Gastroesophageal sphincter (tissue), 4 donors: ENCODE data around the gene RNF224. TPM values are rescaled to one million over a fixed set of nuclear protein-coding genes. Genes with fewer than 3 reads are reported as not detected.

Experiments used
- ATAC-seq: fragments of 150-250 bp; one replicate; pipeline ENCODE4 v1.9.1; 2016; ENCODE audit warnings: mild to moderate bottlenecking, moderate library complexity
- H3K27ac ChIP-seq, 4 donors: fragments of 200-600 bp; sonication (generic) in 3 of 4; 1 replicate in 3 of 4; 2 replicates in 1 of 4; pipeline ENCODE4 v1.5.1; 2016 to 2019
- H3K27me3 ChIP-seq: fragments of 200-600 bp; sonication (generic); one replicate; pipeline ENCODE4 v1.5.1; 2019
- H3K36me3 ChIP-seq, 2 donors: fragments of 200-600 bp; sonication (generic); one replicate each; pipeline ENCODE4 v1.5.1; 2019; ENCODE audit warnings: control low read depth in 1 of 2
- H3K4me1 ChIP-seq, 3 donors: fragments of 200-600 bp; sonication (generic); 1 replicate in 2 of 3; 2 replicates in 1 of 3; pipeline ENCODE4 v1.5.1; 2016 to 2019; ENCODE audit warnings: control low read depth in 2 of 3
- H3K4me3 ChIP-seq, 2 donors: fragments of 200-600 bp; sonication (generic); one replicate each; pipeline ENCODE4 v1.5.1; 2019; ENCODE audit warnings: mild to moderate bottlenecking in 1 of 2, moderate library complexity in 1 of 2
- H3K9me3 ChIP-seq, 3 donors: fragments of 200-600 bp; sonication (generic); one replicate each; pipeline ENCODE4 v1.5.1; 2017 to 2019; ENCODE audit warnings: control low read depth in 2 of 3
- CTCF ChIP-seq, 4 experiments: fragments of 200-600 bp in 2 of 4; fragments of 450-650 bp in 2 of 4; sonication (generic) in 1 of 4; IDR thresholded peaks; one replicate each; pipeline ENCODE4 v1.5.1; 2017 to 2019; ENCODE audit warnings: antibody characterized with exemption in 4 of 4, mild to moderate bottlenecking in 2 of 4, moderate library complexity in 2 of 4
- EP300 ChIP-seq: sonication (generic); formaldehyde crosslinking; IDR thresholded peaks from one replicate; pipeline ENCODE4 v1.6.1; 2017; ENCODE audit warnings: antibody characterized with exemption, mild to moderate bottlenecking
- POLR2A ChIP-seq, 2 donors: fragments of 450-650 bp; IDR thresholded peaks; one replicate each; pipeline ENCODE4 v1.6.1; 2017; ENCODE audit warnings: antibody characterized with exemption in 2 of 2, mild to moderate bottlenecking in 2 of 2, moderate library complexity in 1 of 2
- POLR2AphosphoS5 ChIP-seq: sonication (generic); formaldehyde crosslinking; IDR thresholded peaks from one replicate; pipeline ENCODE4 v1.6.1; 2017; ENCODE audit warnings: antibody characterized with exemption
- WGBS, 2 donors: methylation state at CpG; one replicate each; pipeline ENCODE4 v1.1.5; 2018; ENCODE audit warnings: low coverage in 1 of 2; 5-methylcytosine and 5-hydroxymethylcytosine counted together
- total RNA-seq, 4 donors: library from RNA; depleted of rRNA; stranded (reverse); fragments of >200 nt; gene quantifications; one replicate each; pipeline ENCODE4 v1.1.0, GENCODE V29; 2016

Gene RNF224
- total RNA-seq, 4 donors from 2014 or later, result 0.57 TPM; not detected in 3

- H3K9me3 ChIP-seq, result no peaks in the 10 kb centered on the region
- peaks cover 0 to 22% of the 10 kb centered on the region in 2 donors for H3K36me3 ChIP-seq
- H3K4me1 ChIP-seq, result peaks cover 0 to 52% (median 27%) of the 10 kb centered on the region in 3 donors
- H3K27me3 ChIP-seq, result no peaks in the 10 kb centered on the region
- TF ChIP-seq POLR2AphosphoS5, result no peak
- TF ChIP-seq CTCF (IDR thresholded peaks at IDR 0.05), result no peak
- peak in 1 of 2 donors; percentile 4 for TF ChIP-seq POLR2A (IDR thresholded peaks at IDR 0.05)
- no peak for TF ChIP-seq EP300
- 68% methylated on average over 3 of the region's 15 CpGs; no CpG with 5 or more reads in 1 of the 2 donors for WGBS, 2 donors
- H3K4me3 ChIP-seq, result no peak overlapping the region
- no peak for ATAC-seq
- H3K27ac ChIP-seq, result peak overlapping the region in 3 of 4 donors; percentile 4 to 99 (median 19)
These were observed 16.6 kb downstream of the RNF224 start for GRCh38 chr9:137243626-137244485.

DNA sequence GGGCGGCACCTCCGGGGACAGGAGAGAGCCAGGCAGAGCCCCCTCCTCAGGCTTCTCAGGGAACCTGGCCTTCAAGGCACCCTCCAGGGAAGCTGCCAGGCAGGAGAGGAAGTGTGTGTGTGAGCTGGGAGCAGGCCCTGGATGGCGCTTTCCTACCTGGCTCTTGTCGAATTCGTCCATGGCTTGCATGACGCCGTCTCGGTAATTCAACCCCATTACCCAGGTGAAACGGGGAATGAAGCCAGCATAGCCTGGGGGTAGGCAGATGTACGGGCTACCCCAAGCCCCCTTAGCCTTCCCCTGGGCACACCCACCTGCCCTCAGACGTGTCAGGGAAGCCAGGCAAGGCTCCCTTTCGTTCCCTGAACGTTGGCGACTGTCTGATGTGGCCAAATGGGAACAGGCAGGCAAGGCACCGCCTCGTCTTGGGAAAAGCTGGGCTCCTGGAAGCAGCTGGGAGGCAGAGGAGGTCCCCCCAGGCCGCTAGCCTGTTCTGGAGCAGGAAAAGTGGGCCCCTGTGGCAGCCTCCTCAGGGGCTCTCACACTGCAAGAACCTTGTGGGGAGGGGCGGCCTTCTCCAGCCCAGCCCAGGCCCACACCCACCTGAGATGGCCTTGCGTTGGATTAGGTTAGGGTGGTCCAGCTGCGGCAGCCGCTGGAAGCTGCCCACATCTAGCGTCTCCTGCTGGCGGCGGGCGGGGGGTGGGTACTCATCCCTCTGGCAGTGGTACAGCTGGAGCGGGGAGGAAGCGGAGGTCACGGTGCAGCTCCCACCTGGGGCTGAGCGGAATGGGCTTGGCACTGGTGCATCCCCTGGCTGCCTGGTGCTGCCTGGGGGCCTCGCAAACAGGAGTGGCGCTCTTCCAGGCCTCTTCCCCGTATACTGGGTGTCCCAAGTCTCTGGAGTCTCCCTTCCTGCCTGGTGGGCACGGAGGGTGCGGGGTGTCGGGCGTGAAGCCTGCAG is 17.5 kb downstream of the RNF224 start:
- H3K27ac ChIP-seq, result peak overlapping the region in 1 of 4 donors; percentile 99
- 72 to 100% methylated on average over 4 to 6 of the region's 36 CpGs for WGBS, 2 donors
- H3K36me3 ChIP-seq, result peaks cover 0 to 22% of the 10 kb centered on the region in 2 donors
- H3K4me1 ChIP-seq, result peaks cover 0 to 43% (median 18%) of the 10 kb centered on the region in 3 donors
- H3K27me3 ChIP-seq, result no peaks in the 10 kb centered on the region
- no peaks in the 10 kb centered on the region for H3K9me3 ChIP-seq
- no peak overlapping the region for H3K4me3 ChIP-seq
- no peak for TF ChIP-seq EP300
- TF ChIP-seq POLR2A (IDR thresholded peaks at IDR 0.05), result no peak
- TF ChIP-seq CTCF (IDR thresholded peaks at IDR 0.05), result no peak
- no peak for ATAC-seq

GRCh38 chr9:137245450-137246421 is 18.4 kb downstream of the RNF224 start:
- WGBS, 2 donors, result 76 to 88% methylated on average over 4 of the region's 25 CpGs
- TF ChIP-seq CTCF (IDR thresholded peaks at IDR 0.05) (no peak), POLR2A (IDR thresholded peaks at IDR 0.05) (no peak), POLR2AphosphoS5 (no peak), EP300 (no peak)
- Histone ChIP-seq H3K36me3 (peaks cover 0 to 22% of the 10 kb centered on the region in 2 donors), H3K27me3 (peaks cover under 1% of the 10 kb centered on the region), H3K4me1 (peaks cover 0 to 35% (median 18%) of the 10 kb centered on the region in 3 donors), H3K27ac (no peak overlapping the region), H3K9me3 (no peaks in the 10 kb centered on the region), H3K4me3 (no peak overlapping the region)
- no peak for ATAC-seq

DNA sequence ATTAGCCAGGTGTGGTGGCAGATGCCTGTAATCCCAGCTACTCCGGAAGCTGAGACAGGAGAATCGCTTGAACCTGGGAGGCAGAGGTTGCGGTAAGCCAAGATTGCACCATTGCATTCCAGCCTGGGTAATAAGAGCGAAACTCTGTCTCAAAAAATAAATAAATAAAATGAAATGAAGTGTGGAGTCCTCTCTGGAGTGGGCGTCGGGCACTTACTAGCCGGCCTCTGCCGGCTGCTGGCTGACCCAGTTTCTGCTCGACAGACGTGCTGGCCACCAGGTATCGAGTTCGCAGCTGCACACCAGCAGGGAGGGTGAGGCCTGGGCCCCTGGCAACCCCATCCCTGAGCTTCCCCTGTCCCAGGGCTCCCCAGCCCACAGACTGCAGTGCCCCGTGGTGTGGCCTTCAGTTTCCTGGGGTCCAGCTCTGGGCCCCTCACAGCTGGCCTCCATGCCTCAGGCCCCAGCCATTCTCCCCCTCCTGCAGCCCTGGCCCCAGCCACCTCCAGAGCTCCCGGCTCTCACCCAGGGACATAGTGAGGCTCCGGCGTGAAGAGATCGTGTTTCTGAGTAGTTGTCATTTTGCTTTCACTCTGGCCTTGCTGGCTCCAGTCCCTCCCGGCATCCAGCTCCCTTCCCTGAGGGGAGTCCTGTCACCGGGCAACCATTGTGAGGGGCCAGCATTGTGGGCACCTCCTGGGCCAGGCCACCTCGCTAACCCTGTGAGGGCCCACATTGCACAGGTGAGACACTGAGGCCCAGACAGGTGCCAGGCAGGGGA is 20.0 kb downstream of the RNF224 start:
- Histone ChIP-seq H3K36me3 (peaks cover 0 to 18% of the 10 kb centered on the region in 2 donors), H3K4me1 (peaks cover 0 to 28% (median 14%) of the 10 kb centered on the region in 3 donors), H3K4me3 (no peak overlapping the region), H3K27ac (no peak overlapping the region), H3K9me3 (no peaks in the 10 kb centered on the region), H3K27me3 (peaks cover 9% of the 10 kb centered on the region)
- TF ChIP-seq POLR2AphosphoS5 (no peak), CTCF (IDR thresholded peaks at IDR 0.05) (no peak), POLR2A (IDR thresholded peaks at IDR 0.05) (no peak), EP300 (no peak)
- WGBS, 2 donors, result 71 to 83% methylated on average over 6 to 10 of the region's 20 CpGs
- ATAC-seq, result no peak
